ENCODE data around the gene RBFOX2.
"Not testable (repeated sequence)": the region's sequence is repeated elsewhere in the genome, so short reads cannot be mapped to it uniquely, and the experiment has no call there.

RBFOX2 gene

DNA sequence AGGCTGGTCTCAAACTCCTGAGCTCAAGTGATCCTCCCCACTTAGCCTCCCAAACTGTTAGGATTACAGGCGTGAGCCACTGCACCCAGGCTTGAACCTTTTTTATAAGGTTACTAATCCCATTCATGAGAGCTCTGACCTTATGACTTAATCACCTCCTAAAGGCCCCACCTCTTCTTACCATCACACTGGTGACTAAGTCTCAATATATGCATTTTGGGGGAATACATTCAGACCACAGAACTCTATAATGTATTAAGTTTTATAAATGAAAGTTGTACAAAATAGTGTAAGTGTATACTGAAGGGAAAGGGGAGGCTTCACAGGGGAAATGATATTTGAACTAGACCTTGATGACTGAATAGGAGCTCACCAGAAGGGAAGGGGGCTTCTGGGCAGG is 28.4 kb upstream of the RBFOX2 start:
- no peaks in the 10 kb centered on the region; the same call in 1 of the 2 replicates for H3K4me1 ChIP-seq
- H3K27me3 ChIP-seq = no peaks in the 10 kb centered on the region
- TF ChIP-seq CTCF (IDR thresholded peaks at IDR 0.05; ENCODE audit: low read depth, low read length) = no peak
- no peak overlapping the region for H3K4me3 ChIP-seq (ENCODE audit: low read depth, low read length)
- no peaks in the 10 kb centered on the region for H3K9me3 ChIP-seq
- no peaks in the 10 kb centered on the region for H3K36me3 ChIP-seq
- DNase-seq = no peak

GRCh38 chr22:36055376-36056295 is 27.0 kb upstream of the RBFOX2 start:
- no peaks in the 10 kb centered on the region for H3K27me3 ChIP-seq
- DNase-seq = no peak
- TF ChIP-seq CTCF (IDR thresholded peaks at IDR 0.05; ENCODE audit: low read depth, low read length) = no peak
- H3K4me1 ChIP-seq = no peaks in the 10 kb centered on the region; the same call in 1 of the 2 replicates
- no peaks in the 10 kb centered on the region for H3K9me3 ChIP-seq
- no peaks in the 10 kb centered on the region for H3K36me3 ChIP-seq
- no peak overlapping the region for H3K4me3 ChIP-seq (ENCODE audit: low read depth, low read length)

- H3K36me3 ChIP-seq; H3K9me3 ChIP-seq; H3K27me3 ChIP-seq; H3K4me3 ChIP-seq (ENCODE audit: low read depth, low read length); H3K4me1 ChIP-seq; DNase-seq: not testable (repeated sequence)
Observed at GRCh38 chr22:36054446-36054845, 25.8 kb upstream of the RBFOX2 start.

DNA sequence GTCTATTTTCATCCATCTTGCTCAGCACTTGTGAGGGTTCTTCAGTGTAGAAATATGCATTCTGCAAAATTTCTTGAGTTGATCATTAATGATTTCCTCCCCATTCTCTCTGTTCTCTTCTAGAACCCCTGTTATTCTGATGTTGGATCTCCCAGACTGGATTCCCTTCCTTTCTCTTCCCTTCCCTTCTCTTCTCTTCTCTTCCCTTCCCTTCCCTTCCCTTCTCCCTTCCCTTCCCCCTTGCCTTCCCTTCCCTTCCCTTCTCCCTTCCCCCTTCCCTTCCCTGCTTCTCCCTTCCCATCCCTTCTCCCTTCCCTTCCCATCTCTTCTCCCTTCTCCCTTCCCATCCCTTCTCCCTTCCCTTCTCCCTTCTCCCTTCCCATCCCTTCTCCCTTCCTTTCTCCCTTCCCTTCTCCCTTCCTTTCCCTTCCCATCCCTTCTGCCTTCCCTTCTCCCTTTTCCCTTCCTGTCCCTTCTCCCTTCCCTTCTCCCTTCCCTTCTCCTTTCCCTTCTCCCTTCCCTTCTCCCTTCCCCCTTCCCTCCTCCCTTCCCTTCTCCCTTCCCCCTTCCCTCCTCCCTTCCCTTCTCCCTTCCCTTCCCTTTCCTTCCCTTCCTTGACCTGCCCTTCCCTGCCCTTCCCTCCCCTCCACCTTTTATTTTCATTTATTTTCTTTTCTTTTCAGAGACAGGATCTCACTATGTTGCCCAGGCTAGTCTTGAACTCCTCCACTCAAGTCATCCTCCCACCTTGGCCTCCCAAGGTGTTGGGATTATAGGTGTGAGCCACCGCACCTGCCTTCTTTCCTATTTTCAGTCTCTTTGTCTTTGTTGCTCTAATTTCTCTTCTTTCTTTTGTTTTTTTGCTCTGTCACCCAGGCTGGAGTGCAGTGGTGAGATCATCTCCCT is 24.9 kb upstream of the RBFOX2 start:
- Histone ChIP-seq H3K36me3 (no peaks in the 10 kb centered on the region), H3K4me3 (ENCODE audit: low read depth, low read length) (no peak overlapping the region), H3K9me3 (no peaks in the 10 kb centered on the region), H3K27me3 (no peaks in the 10 kb centered on the region), H3K4me1 (no peaks in the 10 kb centered on the region; the same call in 1 of the 2 replicates)
- no peak for DNase-seq
- no peak for TF ChIP-seq CTCF (IDR thresholded peaks at IDR 0.05; ENCODE audit: low read depth, low read length)

DNA sequence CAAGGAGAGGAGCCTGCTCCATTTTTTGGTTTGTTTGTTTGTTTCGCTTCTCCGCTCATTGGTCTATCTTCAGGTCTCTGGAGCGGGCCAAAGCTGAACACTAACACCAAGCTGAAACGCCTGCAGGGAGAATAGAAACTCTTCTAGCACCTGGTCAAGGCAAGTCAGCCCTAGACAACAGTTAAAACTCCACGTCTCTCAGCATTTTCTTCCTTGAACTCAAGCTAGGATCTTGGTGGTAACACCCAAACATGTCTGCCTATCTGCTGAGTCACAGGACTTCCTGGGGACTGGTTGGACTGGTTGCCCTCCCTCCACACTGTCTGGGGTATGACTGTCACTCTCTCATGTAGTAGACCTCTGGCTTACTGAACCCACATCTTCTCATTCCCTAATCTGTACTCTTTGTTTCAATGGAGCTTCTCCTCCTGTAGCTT is 23.9 kb upstream of the RBFOX2 start:
- Histone ChIP-seq H3K9me3 (no peaks in the 10 kb centered on the region), H3K4me3 (ENCODE audit: low read depth, low read length) (no peak overlapping the region), H3K27me3 (no peaks in the 10 kb centered on the region), H3K4me1 (no peaks in the 10 kb centered on the region; the same call in 1 of the 2 replicates), H3K36me3 (no peaks in the 10 kb centered on the region)
- no peak for TF ChIP-seq CTCF (IDR thresholded peaks at IDR 0.05; ENCODE audit: low read depth, low read length)
- no peak for DNase-seq

DNA sequence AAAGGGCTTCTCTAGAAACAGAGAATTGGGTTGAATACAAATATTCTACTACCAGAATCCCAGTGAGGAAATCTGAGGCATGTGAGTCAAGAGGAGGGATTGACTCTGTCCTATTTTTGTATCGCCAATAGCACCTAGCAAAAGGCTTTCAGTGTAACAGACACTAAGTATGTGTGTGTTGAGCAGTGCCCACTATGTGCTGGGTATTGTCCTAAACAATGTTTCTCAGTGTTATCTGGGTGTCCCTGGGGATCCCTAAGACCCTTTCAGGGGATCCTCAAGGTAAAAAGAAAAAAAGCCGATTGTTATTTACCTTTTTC is 21.0 kb upstream of the RBFOX2 start:
- TF ChIP-seq CTCF (IDR thresholded peaks at IDR 0.05; ENCODE audit: low read depth, low read length) = no peak
- Histone ChIP-seq H3K4me1 (no peaks in the 10 kb centered on the region; the same call in 1 of the 2 replicates), H3K9me3 (no peaks in the 10 kb centered on the region), H3K4me3 (ENCODE audit: low read depth, low read length) (no peak overlapping the region), H3K36me3 (no peaks in the 10 kb centered on the region), H3K27me3 (no peaks in the 10 kb centered on the region)
- no peak for DNase-seq

All from BE2C (cell line).